Smooth muscle cell (in vitro differentiated cells): ENCODE results near the gene FGF3. TPM values are rescaled to one million over a fixed set of nuclear protein-coding genes. Genes with fewer than 3 reads are reported as not detected.

Experiments used
- DNase-seq: peaks from one replicate; lab custom pipeline; 2025; ENCODE audit not compliant: unreplicated experiment; lab: John Stamatoyannopoulos, UW
- H2AFZ ChIP-seq: fragments of 200-600 bp; sonication (generic); 2 replicates; pipeline ENCODE4 v1.6.0; 2016; ENCODE audit warnings: antibody characterized with exemption, low read depth, mild to moderate bottlenecking
- H3F3A ChIP-seq: fragments of 200-600 bp; sonication (generic); 2 replicates; pipeline ENCODE4 v1.6.0; 2017; ENCODE audit warnings: antibody characterized with exemption, low read depth
- H3K27ac ChIP-seq: fragments of 200-600 bp; sonication (generic); 2 replicates; pipeline ENCODE4 v1.5.1; 2016; ENCODE audit warnings: low read depth, mild to moderate bottlenecking
- H3K27me3 ChIP-seq: fragments of 200-600 bp; sonication (generic); 2 replicates; pipeline ENCODE4 v1.6.1; 2016; ENCODE audit warnings: low read depth, mild to moderate bottlenecking
- H3K36me3 ChIP-seq: fragments of 200-600 bp; sonication (generic); 2 replicates; pipeline ENCODE4 v1.5.1; 2016; ENCODE audit warnings: low read depth
- H3K4me1 ChIP-seq: fragments of 200-600 bp; sonication (generic); 2 replicates; pipeline ENCODE4 v1.5.1; 2016; ENCODE audit warnings: low read depth
- H3K4me2 ChIP-seq: fragments of 200-600 bp; sonication (generic); 2 replicates; pipeline ENCODE4 v1.6.0; 2016; ENCODE audit warnings: mild to moderate bottlenecking
- H3K4me3 ChIP-seq: fragments of 200-600 bp; sonication (generic); 2 replicates; pipeline ENCODE4 v1.5.1; 2016; ENCODE audit warnings: mild to moderate bottlenecking
- H3K79me2 ChIP-seq: fragments of 200-600 bp; sonication (generic); 2 replicates; pipeline ENCODE4 v1.6.0; 2016; ENCODE audit warnings: low read depth, mild to moderate bottlenecking
- H3K9ac ChIP-seq: fragments of 200-600 bp; sonication (generic); 2 replicates; pipeline ENCODE4 v1.6.0; 2016; ENCODE audit warnings: low read depth
- H3K9me3 ChIP-seq: fragments of 200-600 bp; sonication (generic); replicated peaks from 2 replicates; pipeline ENCODE4 v1.5.1; 2016; ENCODE audit warnings: low read depth
- H4K20me1 ChIP-seq: fragments of 200-600 bp; sonication (generic); 2 replicates; pipeline ENCODE4 v1.6.0; 2016; ENCODE audit warnings: low read depth
- WGBS: methylation state at CpG from one replicate; pipeline ENCODE4 v1.1.7; 2016; ENCODE audit warnings: low lambda C conversion rate; 5-methylcytosine and 5-hydroxymethylcytosine counted together
- polyA plus RNA-seq: library from polyadenylated mRNA; unstranded; fragments of >200 nt; fragmentation: Nextera tagmentation; extraction: Ambion mirVana; gene quantifications from 2 replicates; pipeline ENCODE4 v1.2.1, GENCODE V29; 2016
- total RNA-seq: library from RNA; depleted of rRNA; stranded (reverse); fragments of >200 nt; gene quantifications from 2 replicates; pipeline ENCODE4 v1.2.3, GENCODE V29; 2014
- TF ChIP-seq, protein P1 (sequence below): fragments of 200-600 bp; sonication (generic); IDR thresholded peaks from 2 replicates; pipeline ENCODE4 v1.5.1; 2017; ENCODE audit warnings: borderline replicate concordance, mild to moderate bottlenecking, antibody characterized with exemption; ENCODE audit not compliant: insufficient read depth, poor library complexity, severe bottlenecking

FGF3 gene
- total and polyA plus RNA-seq, 2 experiments from 2014 or later, result not detected

DNA sequence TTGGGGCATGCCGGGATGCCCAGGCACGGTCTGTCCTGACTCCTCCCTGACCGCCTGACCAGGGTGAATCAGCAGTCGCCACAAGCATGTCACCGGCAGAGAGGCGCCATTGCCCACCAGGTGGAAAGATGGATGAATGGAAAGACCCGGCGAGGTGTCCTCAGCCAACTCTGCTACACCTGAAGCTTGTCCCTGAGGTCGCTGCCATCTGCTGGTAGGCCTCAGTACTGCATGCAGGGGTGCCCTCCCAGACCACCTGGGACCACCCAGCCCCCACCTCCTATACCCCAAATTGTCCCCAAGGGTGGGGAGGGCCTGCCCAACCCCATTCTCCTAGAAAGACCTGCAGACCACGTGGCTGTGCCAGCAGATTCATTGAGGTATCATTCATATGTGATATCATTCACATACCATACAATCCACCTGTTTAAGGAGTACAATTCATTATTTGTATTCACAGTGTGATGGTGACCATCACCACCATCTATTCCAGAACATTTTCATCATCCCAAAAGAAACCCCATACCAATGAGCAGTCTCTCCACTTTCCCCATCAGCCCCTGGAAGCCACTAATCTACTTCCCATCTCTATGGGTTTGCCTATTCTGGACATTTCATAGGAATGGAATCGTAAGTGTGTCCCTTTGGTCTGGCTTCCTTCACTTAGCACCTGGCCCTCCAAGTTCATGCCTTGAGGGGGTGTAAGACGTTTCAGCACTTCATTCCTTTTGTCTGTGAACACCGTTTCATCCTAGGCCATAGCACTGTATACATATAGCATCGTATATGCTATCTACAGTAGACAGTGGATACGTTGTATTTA is 17.5 kb downstream of the FGF3 start:
- Histone ChIP-seq H3K4me3 (no peak overlapping the region), H3K27me3 (no peaks in the 10 kb centered on the region), H3K4me2 (no peak overlapping the region), H2AFZ (no peak overlapping the region), H3K9ac (no peak overlapping the region), H3K27ac (no peak overlapping the region), H4K20me1 (no peaks in the 10 kb centered on the region), H3K4me1 (no peaks in the 10 kb centered on the region), H3K79me2 (no peaks in the 10 kb centered on the region), H3K36me3 (no peaks in the 10 kb centered on the region), H3F3A (no peaks in the 10 kb centered on the region), H3K9me3 (no peaks in the 10 kb centered on the region)
- WGBS, result 45% methylated on average over 13 of the region's 15 CpGs
- TF ChIP-seq, protein P1, sequence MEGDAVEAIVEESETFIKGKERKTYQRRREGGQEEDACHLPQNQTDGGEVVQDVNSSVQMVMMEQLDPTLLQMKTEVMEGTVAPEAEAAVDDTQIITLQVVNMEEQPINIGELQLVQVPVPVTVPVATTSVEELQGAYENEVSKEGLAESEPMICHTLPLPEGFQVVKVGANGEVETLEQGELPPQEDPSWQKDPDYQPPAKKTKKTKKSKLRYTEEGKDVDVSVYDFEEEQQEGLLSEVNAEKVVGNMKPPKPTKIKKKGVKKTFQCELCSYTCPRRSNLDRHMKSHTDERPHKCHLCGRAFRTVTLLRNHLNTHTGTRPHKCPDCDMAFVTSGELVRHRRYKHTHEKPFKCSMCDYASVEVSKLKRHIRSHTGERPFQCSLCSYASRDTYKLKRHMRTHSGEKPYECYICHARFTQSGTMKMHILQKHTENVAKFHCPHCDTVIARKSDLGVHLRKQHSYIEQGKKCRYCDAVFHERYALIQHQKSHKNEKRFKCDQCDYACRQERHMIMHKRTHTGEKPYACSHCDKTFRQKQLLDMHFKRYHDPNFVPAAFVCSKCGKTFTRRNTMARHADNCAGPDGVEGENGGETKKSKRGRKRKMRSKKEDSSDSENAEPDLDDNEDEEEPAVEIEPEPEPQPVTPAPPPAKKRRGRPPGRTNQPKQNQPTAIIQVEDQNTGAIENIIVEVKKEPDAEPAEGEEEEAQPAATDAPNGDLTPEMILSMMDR, result peak; percentile 89
- DNase-seq, result no peak

DNA sequence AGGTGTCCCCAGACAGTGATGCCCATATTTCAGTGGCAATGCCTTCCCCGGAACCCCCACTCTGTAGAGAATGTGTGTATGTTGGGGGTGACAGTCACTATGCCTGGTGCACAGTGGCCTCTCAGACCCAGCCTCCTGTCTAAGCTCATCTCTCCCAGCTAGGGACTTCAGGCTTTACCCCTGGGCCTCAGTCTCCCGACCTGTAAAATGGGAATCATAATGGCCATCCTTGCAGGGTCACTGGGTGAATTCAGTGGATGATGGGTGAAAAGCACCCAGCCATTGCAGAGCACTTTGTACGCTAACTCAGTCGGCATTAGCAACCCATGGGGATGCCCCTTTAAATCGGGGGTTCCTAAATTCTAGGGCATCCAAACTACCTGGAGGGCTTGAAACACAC is 18.9 kb downstream of the FGF3 start:
- Histone ChIP-seq H3K27ac (no peak overlapping the region), H3K36me3 (no peaks in the 10 kb centered on the region), H3K4me1 (no peaks in the 10 kb centered on the region), H3K79me2 (no peaks in the 10 kb centered on the region), H3K27me3 (no peaks in the 10 kb centered on the region), H4K20me1 (no peaks in the 10 kb centered on the region), H3K4me2 (no peak overlapping the region), H2AFZ (no peak overlapping the region), H3K4me3 (no peak overlapping the region), H3K9me3 (no peaks in the 10 kb centered on the region), H3K9ac (no peak overlapping the region), H3F3A (no peaks in the 10 kb centered on the region)
- no peak for DNase-seq
- 95% methylated on average over 5 of the region's 5 CpGs for WGBS
- TF ChIP-seq, protein P1, result no peak

DNA sequence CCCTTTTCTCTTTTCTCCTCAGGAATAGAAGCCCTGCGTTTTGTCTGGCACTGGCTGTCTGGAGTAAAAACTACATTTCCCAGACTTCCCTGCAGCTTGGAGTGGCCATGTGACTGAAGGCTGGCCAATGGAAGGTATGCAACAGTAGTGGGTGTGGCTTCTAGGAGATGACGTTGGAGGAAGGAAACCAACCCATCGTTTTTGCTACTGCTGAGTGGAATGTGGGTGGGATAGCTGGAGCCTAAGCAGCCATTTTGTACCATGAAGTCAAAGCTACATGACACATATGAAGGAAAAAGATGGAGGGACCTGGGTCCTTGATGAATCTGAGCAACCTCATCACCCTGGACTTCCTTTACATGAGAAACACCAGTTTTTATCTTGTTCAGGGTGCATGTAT is 19.6 kb downstream of the FGF3 start:
- Histone ChIP-seq H3K27me3 (no peaks in the 10 kb centered on the region), H3K27ac (no peak overlapping the region), H3K9me3 (no peaks in the 10 kb centered on the region), H4K20me1 (no peaks in the 10 kb centered on the region), H3K36me3 (no peaks in the 10 kb centered on the region), H3F3A (no peaks in the 10 kb centered on the region), H3K4me2 (no peak overlapping the region), H2AFZ (no peak overlapping the region), H3K4me1 (no peaks in the 10 kb centered on the region), H3K4me3 (no peak overlapping the region), H3K9ac (no peak overlapping the region), H3K79me2 (no peaks in the 10 kb centered on the region)
- TF ChIP-seq, protein P1, result no peak
- WGBS, result 33% methylated on average over 3 of the region's 3 CpGs
- DNase-seq, result no peak

DNA sequence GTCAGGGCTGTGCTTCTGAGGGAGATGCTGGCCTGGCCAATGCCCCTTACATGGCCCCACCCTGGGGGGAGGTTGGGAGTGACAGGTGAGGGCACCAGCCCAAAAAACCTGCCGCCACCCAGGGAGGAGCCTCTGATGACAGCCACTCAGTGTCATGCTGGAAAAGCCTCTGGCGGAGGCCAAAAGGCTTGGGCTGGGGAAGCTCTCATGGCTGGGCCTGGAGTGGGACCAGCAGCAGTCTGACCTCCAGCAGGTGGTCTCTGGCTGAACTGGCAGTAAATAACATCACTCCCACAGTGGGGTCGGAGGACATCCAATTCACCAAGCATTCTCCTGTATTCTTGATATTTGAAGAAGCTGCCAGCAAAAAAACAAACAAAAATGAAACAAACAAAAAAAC is 20.1 kb downstream of the FGF3 start:
- H3K27ac ChIP-seq, result no peak overlapping the region
- TF ChIP-seq, protein P1, result no peak
- 96% methylated on average over 3 of the region's 3 CpGs for WGBS
- H3K79me2 ChIP-seq, result no peaks in the 10 kb centered on the region
- H3F3A ChIP-seq, result no peaks in the 10 kb centered on the region
- H3K9ac ChIP-seq, result no peak overlapping the region
- H3K4me2 ChIP-seq, result no peak overlapping the region
- H3K4me3 ChIP-seq, result no peak overlapping the region
- H3K9me3 ChIP-seq, result no peaks in the 10 kb centered on the region
- no peaks in the 10 kb centered on the region for H3K36me3 ChIP-seq
- no peaks in the 10 kb centered on the region for H4K20me1 ChIP-seq
- DNase-seq, result no peak
- H2AFZ ChIP-seq, result no peak overlapping the region
- no peaks in the 10 kb centered on the region for H3K4me1 ChIP-seq
- H3K27me3 ChIP-seq, result no peaks in the 10 kb centered on the region
